Ovary (tissue), 3 donors: ENCODE data around the gene KLHL2.

Experiments
- EP300 ChIP-seq: sonication (generic); formaldehyde crosslinking; IDR thresholded peaks from one replicate; pipeline ENCODE4 v1.6.1; 2017; ENCODE audit warnings: antibody characterized with exemption
- POLR2A ChIP-seq: fragments of 450-650 bp; IDR thresholded peaks from one replicate; pipeline ENCODE4 v1.6.1; 2017; ENCODE audit warnings: antibody characterized with exemption, mild to moderate bottlenecking, moderate library complexity
- TF ChIP-seq, protein P1 (sequence below), 3 donors: fragments of 450-650 bp in 2 of 3; fragments of 200-600 bp in 1 of 3; IDR thresholded peaks; one replicate each; pipeline versions ENCODE4 v1.5.1 to v1.8.0; 2016 to 2022; ENCODE audit warnings: antibody characterized with exemption in 3 of 3, mild to moderate bottlenecking in 1 of 3
- donor health status: DM: no; HTN: no; CAD: no.

DNA sequence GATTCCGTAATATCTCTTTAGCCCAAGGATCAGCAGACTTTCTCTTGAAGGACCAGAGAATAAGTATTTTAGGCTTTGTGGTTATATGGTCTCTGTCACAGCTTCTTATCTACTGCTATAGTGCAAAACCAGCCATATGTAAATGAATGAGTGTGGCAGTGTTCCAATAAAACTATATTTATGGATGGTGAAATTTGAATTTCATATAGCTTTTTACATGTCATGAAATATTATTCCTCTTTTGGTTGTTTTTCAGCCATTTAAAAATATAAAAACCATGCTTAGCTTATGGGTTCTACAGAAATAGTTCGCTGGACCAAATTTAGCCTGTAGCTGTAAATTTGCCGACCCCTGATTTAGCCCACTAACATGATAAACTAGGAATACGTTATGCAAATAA, 102.1 kb downstream of the KLHL2 start:
- TF ChIP-seq, protein P1, sequence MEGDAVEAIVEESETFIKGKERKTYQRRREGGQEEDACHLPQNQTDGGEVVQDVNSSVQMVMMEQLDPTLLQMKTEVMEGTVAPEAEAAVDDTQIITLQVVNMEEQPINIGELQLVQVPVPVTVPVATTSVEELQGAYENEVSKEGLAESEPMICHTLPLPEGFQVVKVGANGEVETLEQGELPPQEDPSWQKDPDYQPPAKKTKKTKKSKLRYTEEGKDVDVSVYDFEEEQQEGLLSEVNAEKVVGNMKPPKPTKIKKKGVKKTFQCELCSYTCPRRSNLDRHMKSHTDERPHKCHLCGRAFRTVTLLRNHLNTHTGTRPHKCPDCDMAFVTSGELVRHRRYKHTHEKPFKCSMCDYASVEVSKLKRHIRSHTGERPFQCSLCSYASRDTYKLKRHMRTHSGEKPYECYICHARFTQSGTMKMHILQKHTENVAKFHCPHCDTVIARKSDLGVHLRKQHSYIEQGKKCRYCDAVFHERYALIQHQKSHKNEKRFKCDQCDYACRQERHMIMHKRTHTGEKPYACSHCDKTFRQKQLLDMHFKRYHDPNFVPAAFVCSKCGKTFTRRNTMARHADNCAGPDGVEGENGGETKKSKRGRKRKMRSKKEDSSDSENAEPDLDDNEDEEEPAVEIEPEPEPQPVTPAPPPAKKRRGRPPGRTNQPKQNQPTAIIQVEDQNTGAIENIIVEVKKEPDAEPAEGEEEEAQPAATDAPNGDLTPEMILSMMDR (IDR thresholded peaks at IDR 0.05): no peak
- TF ChIP-seq POLR2A (no peak), EP300 (no peak)
